Measurements from ENCODE around the gene HTR1D.
"Not testable (repeated sequence)": the region's sequence is repeated elsewhere in the genome, so short reads cannot be mapped to it uniquely, and the experiment has no call there.

The HTR1D gene, protein sequence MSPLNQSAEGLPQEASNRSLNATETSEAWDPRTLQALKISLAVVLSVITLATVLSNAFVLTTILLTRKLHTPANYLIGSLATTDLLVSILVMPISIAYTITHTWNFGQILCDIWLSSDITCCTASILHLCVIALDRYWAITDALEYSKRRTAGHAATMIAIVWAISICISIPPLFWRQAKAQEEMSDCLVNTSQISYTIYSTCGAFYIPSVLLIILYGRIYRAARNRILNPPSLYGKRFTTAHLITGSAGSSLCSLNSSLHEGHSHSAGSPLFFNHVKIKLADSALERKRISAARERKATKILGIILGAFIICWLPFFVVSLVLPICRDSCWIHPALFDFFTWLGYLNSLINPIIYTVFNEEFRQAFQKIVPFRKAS

GRCh38 chr1:23217421-23218115 lies at the start of gene HTR1D:
Gene HTR1D, minus strand, starts transcription at chr1:23217502. Its CDS starts 23,283 bp downstream, at chr1:23194219.
- no peak for DNase-seq

DNA sequence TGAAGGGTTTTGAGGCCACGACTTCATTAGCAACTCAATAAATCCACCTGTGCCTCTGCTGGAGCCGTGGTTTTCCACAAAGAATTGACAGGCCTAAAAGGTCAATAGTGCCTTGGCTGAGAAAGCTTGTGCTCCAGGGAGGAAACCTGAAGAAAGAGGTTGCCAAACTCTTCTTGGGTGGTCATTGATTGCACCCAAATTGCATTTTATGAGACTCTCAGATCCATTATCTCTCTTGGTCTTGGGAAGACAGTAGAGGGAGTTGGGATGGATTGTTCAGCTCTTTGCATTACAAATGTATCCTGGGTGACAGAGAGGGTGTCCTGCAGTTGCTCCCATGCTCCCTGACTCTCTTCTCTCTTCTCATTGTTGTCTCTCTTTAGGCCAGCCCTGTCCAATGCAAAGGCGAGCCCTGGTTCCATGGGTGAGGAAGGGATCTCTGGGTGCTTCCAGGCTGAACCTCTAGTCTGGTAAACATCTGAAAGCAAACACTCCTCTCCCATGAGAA lies 46.1 kb upstream of the HTR1D start:
- no peak for DNase-seq

- not testable (repeated sequence) for DNase-seq
Observed at GRCh38 chr1:23258082-23258481, 40.8 kb upstream of the HTR1D start.

DNA sequence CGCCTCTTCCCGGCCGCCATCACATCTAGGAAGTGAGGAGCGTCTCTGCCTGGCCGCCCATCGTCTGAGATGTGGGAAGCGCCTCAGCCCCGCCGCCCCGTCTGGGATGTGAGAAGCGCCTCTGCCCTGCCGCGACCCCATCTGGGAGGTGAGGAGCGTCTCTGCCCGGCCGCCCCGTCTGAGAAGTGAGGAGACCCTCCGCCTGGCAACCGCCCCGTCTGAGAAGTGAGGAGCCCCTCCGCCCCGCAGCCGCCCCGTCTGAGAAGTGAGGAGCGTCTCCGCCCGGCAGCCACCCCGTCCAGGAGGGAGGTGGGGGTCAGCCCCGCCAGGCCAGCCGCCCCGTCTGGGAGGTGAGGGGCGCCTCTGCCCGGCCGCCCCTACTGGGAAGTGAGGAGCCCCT lies 40.1 kb upstream of the HTR1D start:
- DNase-seq: not testable (repeated sequence)

GRCh38 chr1:23254584-23254983 lies 37.3 kb upstream of the HTR1D start:
- DNase-seq: no peak

DNA sequence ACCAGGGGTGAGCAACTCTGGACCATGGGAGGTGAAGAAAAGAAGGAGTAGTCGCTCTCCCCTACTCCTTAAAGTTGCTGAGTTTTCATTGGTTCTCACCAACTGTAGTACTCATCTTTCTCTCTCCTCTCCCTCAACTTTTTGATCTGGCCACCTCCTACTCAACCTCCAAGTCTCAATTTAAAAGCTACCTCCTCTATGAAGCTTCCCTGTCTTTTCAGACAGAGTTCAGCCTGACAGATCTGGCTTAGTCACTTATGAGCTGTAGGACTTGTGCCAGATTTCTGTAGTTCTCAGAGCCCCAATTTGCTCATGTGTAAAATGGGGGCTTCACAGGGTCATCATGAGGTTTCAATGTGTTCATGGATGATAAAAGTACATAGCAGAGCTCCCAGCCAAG lies 34.5 kb upstream of the HTR1D start:
- no peak for DNase-seq

DNA sequence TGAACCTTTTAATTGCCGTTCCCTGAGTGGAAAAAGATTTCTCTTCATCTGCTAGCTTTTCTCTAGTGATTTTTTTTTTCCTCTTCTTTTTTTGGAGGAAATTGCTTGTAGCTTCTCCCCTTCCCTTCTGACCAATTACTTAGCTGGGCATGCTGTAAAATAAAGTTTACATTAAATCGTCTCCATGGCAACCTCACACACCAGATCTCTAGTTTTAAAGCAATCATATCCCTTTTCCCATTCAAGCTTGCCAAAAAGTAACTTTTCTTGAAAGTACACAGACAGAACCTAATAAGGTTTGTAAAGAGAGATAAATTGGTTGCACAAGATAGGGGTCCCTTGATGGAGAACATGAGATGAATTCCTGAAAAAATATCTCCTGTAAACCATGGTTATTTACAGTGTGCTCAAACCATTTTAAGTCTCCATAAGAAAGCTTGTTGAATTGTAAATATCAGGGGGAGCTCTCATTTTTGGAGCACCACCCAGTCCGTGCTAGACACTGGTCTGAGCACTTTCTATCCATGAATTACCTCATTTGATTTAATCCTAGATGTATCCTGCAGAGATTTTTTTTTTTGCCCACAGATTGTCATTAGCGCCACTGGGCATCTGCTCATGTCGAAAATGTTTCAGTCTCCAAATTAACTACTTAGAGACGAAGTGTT lies 32.6 kb upstream of the HTR1D start:
- DNase-seq: no peak

DNA sequence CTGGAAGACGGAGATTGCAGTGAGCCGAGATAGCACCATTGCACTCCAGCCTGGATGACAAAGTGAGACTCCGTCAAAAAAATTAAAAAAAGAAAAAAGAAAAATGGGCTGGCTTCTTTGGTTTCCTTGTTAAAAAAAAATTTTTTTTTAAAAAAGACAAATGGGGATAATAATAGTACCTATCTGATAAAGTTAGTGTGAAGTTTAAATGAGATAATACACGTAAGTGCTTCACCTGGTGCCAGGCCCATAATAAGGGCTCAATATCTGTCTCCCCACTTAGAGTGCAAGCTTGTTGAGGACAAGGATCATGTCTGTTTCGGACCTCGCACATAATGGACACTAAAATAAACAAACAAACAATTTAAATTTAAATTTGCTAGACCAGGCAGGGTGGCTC lies 30.0 kb upstream of the HTR1D start:
- no peak for DNase-seq

- DNase-seq: no peak
Observed at GRCh38 chr1:23246274-23246673, 29.0 kb upstream of the HTR1D start.

GRCh38 chr1:23244256-23244761 lies 27.0 kb upstream of the HTR1D start:
- DNase-seq: no peak

DNA sequence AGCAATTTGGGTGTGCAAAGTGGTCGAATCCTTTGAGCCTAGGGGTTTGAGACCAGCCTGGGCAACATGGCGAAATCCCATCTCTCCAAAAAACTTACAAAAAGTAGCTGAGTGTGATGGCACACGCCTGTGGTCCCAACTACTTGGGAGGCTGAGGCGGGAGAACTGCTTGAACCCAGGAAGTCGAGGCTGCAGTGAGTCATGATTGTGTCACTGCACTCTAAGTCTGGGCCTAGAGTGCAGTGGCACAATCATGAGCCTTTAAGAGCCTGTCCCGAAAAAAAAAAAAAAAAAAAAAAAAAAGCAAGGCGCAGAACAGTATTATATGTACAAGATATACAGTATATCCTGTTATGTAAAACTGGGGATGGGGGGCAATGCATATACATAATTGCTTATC lies 25.1 kb upstream of the HTR1D start:
- no peak for DNase-seq

GRCh38 chr1:23239638-23240295 lies 22.5 kb upstream of the HTR1D start:
- DNase-seq: no peak

- DNase-seq: no peak
Observed at GRCh38 chr1:23238565-23238964, 21.3 kb upstream of the HTR1D start.

DNA sequence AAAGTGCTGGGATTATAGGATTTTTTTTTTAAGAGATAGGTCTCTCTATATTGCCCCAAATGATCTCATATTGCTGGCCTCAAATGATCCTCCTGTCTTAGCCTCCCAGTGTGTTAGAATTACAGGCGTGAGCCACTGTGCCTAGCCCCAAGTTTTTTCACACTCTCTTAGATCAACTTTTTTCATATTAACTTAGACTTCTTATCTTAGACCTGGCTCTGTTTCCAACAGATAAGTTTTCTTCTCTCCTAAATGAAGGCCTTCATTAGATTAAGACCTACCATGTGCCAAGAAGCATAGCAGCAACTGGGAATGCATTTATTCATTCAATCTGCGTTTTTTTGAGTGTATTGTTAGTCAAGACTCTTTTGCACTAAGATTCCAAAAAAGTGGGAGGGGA lies 20.2 kb upstream of the HTR1D start:
- peak; percentile 47 for DNase-seq

- no peak for DNase-seq
Observed at GRCh38 chr1:23227806-23228205, 10.5 kb upstream of the HTR1D start.

DNA sequence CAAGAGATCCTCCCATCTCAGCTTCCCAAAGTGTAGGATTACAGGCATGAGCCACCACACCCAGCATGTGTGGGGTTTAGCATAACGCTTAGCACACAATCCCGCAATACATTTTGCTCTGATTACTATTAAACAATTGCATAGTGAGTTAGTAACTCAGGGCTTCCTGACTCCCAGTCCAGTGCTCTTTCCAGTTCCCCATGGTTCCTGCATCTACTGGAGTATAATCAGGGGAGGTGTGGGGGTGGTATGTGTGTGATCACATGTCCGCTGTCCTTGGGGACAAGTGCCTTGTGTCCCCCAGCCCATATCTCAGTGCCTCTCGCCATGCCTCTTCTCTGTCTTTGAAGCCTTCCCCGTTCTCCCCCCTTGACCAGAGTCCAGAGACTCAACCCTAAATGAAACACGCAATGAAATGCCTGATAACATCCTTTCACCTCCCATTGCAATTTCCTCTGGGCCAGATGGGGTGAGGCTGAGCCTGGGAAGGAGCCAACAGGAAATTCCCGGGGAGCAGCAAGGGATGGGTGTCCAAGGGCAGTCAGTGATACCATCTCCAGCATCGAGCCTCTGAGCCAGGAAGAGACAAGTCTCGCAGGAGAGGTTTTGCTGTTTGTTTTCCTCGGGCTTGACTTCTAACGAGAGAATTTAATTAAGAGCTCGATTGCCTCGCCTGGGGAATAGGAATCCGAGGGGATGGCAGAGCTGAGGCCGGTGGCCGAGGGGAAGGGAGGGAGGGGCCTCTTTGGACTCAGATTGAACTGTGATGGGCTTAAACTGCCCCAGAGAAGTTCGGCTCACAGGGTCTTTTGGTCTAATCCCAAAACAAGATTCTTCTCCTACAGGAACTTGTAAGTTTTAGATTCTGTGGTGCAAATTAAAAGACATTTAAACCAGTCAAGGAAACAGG lies 7.7 kb upstream of the HTR1D start:
- no peak for DNase-seq

DNA sequence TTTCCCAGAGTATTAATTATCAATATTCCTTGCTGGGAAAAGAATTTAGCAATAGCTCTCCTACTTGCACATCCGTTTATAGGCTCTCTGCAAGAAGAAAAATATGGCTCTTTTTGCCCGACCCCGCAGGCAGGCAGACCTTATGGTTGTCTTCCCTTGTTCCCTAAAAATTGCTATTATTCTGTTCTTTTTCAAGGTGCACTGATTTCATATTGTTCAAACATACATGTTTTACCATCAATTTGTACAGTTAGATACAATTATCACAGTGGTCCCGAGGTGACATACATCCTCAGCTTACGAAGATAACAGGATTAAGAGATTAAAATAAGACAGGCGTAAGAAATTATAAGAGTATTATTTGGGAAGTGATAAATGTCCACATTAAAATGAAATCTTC lies 6.7 kb upstream of the HTR1D start:
- not testable (repeated sequence) for DNase-seq

- not testable (repeated sequence) for DNase-seq
Observed at GRCh38 chr1:23223490-23223951, 6.2 kb upstream of the HTR1D start.

GRCh38 chr1:23222742-23223141 lies 5.4 kb upstream of the HTR1D start:
- DNase-seq: no peak

DNA sequence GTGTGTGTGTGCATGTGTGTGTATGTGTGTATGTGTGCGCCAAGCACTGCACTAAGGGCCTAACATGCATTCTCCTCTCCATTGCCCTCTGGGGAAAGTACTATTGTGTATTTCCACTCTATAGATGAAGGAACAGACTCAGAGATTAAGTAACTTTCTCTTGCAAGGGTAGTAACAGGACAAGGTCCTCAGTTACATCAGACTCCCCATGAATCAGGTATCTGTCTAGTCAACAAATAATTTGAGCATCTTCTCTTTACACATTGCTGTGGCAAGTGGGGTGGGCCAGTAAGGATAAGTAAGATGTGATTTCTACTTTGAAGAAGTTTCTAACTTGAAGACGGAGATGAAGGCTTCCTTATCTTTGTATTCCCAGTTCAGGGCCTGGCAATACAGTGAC lies 5.0 kb upstream of the HTR1D start:
- DNase-seq: no peak

GRCh38 chr1:23221107-23221506 lies 3.8 kb upstream of the HTR1D start:
- no peak for DNase-seq
